ENCODE results near the gene HS3ST6.
"Not testable (repeated sequence)": the region's sequence is repeated elsewhere in the genome, so short reads cannot be mapped to it uniquely, and the experiment has no call there.

The HS3ST6 gene

GRCh38 chr16:1907226-1907860 lies 10.9 kb downstream of the HS3ST6 start:
- no peak for DNase-seq (ENCODE audit: low read depth)

- DNase-seq (ENCODE audit: low read depth): no peak
Measured at GRCh38 chr16:1906846-1907165, 11.4 kb downstream of the HS3ST6 start.

- DNase-seq (ENCODE audit: low read depth): no peak
Measured at GRCh38 chr16:1906055-1906845, 12.0 kb downstream of the HS3ST6 start.

GRCh38 chr16:1903845-1904840 lies 14.1 kb downstream of the HS3ST6 start:
- no peak for DNase-seq (ENCODE audit: low read depth)

- DNase-seq (ENCODE audit: low read depth): no peak
Measured at GRCh38 chr16:1903220-1903574, 15.0 kb downstream of the HS3ST6 start.

- no peak for DNase-seq (ENCODE audit: low read depth)
Measured at GRCh38 chr16:1902547-1903219, 15.5 kb downstream of the HS3ST6 start.

- no peak for DNase-seq (ENCODE audit: low read depth)
Measured at GRCh38 chr16:1900452-1900774, 17.8 kb downstream of the HS3ST6 start.

GRCh38 chr16:1899641-1900451 lies 18.4 kb downstream of the HS3ST6 start:
- no peak for DNase-seq (ENCODE audit: low read depth)

- DNase-seq (ENCODE audit: low read depth): not testable (repeated sequence)
Measured at GRCh38 chr16:1897692-1898091, 20.5 kb downstream of the HS3ST6 start.

GRCh38 chr16:1895949-1896675 lies 22.1 kb downstream of the HS3ST6 start:
- DNase-seq (ENCODE audit: low read depth): no peak

- DNase-seq (ENCODE audit: low read depth): no peak
Measured at GRCh38 chr16:1895068-1895467, 23.1 kb downstream of the HS3ST6 start.

- no peak for DNase-seq (ENCODE audit: low read depth)
Measured at GRCh38 chr16:1890708-1891050, 27.5 kb downstream of the HS3ST6 start.

- no peak for DNase-seq (ENCODE audit: low read depth)
Measured at GRCh38 chr16:1890024-1890707, 28.0 kb downstream of the HS3ST6 start.

GRCh38 chr16:1887711-1888354 lies 30.4 kb downstream of the HS3ST6 start:
- DNase-seq (ENCODE audit: low read depth): no peak

- no peak for DNase-seq (ENCODE audit: low read depth)
Measured at GRCh38 chr16:1884889-1885288, 33.3 kb downstream of the HS3ST6 start.

- no peak for DNase-seq (ENCODE audit: low read depth)
Measured at GRCh38 chr16:1884155-1884760, 34.0 kb downstream of the HS3ST6 start.

- not testable (repeated sequence) for DNase-seq (ENCODE audit: low read depth)
Measured at GRCh38 chr16:1881172-1881571, 37.0 kb downstream of the HS3ST6 start.

GRCh38 chr16:1879477-1879876 lies 38.7 kb downstream of the HS3ST6 start:
- no peak for DNase-seq (ENCODE audit: low read depth)

GRCh38 chr16:1878256-1878655 lies 40.0 kb downstream of the HS3ST6 start:
- no peak for DNase-seq (ENCODE audit: low read depth)

Measured in HS-5 (cell line).